Stimulated activated CD4-positive, alpha-beta T cell treated with anti-CD3 and anti-CD28 coated beads, Interleukin-2, amount 100 ng/mL, for 48 hours (primary cell): ENCODE measurements around the gene EMILIN2.

Experiments
- DNase-seq, 2 donors: peaks; one replicate each; pipeline ENCODE4 v3.0.0-alpha.2; 2020

The EMILIN2 gene

DNA sequence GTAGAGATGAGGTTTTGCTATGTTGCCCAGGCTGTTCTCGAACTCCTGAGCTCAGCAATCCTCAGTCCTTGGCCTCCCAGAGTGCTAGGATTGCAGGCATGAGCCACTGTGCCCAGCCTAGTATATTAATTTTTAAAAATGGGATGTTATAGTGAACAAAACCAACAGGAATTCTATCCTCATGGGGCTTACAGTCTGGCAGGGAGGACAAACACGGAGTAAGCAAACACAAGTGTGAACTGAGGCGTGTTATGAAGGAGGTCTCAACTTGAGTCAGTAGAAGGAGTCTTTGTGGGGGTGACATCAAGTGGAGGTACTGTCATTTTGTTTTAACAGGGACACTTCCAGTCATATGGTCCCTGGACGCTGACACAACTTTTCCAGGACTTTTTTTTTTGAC, 33.1 kb downstream of the EMILIN2 start:
- DNase-seq = no peak

- DNase-seq = no peak
These were observed 33.7 kb downstream of the EMILIN2 start for GRCh38 chr18:2880473-2880872.

DNA sequence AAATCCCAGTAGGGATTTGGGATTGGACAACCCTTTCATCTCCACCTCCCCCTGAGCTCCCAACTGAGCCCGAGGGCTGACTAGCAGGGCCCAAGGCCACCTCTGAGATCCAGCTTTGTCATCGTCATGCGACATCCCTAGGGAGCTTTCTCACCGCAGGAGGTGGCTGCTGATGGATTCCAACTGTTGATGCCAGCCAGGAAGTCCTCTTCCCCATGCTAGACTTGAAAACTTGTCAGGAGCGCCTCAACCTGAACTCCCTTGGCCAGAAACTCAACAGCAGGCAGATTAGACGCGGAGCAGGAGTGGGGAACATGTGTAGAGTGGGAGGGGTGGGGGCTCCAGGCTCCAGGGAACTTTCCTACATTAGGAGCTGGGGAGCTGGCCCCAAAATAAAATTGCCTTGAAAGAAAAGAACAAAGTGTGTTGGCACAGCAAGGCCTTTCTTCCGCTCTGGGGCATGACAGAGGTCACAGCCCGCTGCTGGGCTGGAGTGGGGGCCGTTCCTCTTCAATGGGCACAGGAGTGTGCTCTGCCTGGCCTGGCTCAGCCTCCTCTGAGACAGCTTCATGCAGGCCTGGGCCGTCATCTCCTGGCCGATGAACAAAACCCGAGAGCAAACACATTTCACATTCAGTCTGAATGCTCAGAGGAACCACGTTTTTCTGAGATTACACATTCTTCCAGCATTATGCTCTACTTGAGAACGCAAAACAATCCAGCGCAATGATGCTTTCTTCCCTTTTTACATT, 34.5 kb downstream of the EMILIN2 start:
- DNase-seq = no peak

- DNase-seq = no peak
These were observed 35.0 kb downstream of the EMILIN2 start for GRCh38 chr18:2881840-2882195.

- DNase-seq = no peak
These were observed 35.4 kb downstream of the EMILIN2 start for GRCh38 chr18:2882201-2882600.

DNA sequence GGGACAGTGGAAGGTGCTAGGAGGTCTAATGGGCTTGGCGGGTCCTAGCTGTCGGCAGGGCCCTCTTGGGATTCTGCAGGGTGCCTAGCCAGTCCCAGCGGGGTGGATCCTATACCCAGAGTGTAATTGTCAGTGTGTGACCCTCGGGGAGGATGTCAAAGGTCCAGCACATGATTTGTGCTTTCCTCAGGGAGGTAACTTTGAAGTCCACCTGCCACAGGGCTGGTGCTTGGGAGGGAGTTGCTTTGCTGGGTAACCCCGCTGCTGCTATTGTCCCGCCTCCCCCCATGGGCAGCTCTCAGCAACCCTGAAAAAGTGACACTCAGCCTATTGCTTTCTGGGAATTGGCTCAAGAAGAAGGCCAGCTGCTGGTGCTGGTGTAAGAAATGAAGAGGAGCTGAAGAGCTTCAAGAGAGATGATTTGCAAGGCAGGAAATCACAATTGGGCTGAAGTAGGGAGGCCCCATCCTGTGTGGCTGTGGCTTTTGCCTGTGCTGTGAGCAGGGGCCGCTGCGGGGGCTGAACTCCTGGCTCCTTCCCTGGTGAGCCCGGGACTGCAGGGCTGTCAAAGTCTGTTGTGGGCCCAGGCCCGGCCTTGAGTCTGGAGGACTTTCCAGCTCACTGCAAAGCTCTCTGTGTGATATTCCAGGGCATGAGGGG, 36.4 kb downstream of the EMILIN2 start:
- peak; percentile 33 to 34 for DNase-seq

- no peak for DNase-seq
These were observed 38.0 kb downstream of the EMILIN2 start for GRCh38 chr18:2884706-2885285.

DNA sequence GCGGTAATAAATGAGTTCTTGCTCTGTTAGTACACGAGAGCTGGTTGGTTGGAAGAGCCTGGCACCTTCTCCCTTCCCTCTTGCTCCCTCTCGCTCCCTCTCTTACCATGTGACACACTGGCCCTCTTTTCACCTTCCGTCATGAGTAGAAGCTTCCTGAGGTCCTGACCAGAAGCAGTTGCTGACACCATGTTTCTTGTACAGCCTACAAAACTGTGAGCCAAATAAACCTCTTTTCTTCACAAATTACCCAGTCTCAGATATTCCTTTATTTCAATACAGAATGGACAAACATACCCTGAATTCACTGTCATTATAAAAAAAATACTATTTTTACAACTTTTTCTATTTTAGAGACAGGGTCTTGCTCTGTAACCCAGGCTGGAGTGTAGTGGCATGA, 40.7 kb downstream of the EMILIN2 start:
- DNase-seq = no peak

DNA sequence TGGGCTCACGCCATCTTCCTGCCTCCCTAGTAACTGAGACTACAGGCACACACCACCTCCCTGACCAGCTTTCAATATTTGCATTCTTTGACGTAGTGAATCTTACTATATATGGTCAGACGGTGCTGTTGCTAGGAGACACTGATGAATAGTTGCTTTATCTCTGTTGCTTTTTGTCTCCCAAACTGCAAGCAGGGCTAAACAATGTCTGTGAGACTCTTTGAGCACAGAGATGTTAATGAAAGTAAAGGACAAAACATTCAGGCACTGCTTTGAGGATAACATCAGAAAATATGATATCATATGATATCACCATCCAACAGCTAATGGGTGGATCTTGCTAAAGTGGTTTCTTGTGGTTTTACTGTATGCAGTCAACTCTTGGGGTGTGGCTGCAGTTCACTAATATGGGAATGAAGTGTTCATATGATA, 43.0 kb downstream of the EMILIN2 start:
- DNase-seq = no peak

DNA sequence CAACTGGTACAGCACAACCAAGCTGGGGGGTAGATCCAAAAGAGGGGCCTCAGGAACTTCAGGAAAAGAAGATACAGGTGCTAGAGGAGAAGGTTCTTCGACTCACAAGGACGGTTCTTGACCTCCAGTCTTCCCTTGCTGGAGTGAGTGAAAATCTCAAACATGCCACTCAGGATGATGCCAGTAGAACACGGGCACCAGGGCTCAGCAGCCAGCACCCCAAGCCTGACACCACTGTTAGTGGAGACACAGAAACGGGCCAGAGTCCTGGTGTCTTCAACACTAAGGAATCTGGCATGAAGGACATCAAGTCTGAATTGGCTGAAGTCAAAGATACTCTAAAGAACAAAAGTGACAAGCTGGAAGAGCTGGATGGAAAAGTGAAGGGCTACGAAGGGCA, 43.8 kb downstream of the EMILIN2 start:
- no peak for DNase-seq

DNA sequence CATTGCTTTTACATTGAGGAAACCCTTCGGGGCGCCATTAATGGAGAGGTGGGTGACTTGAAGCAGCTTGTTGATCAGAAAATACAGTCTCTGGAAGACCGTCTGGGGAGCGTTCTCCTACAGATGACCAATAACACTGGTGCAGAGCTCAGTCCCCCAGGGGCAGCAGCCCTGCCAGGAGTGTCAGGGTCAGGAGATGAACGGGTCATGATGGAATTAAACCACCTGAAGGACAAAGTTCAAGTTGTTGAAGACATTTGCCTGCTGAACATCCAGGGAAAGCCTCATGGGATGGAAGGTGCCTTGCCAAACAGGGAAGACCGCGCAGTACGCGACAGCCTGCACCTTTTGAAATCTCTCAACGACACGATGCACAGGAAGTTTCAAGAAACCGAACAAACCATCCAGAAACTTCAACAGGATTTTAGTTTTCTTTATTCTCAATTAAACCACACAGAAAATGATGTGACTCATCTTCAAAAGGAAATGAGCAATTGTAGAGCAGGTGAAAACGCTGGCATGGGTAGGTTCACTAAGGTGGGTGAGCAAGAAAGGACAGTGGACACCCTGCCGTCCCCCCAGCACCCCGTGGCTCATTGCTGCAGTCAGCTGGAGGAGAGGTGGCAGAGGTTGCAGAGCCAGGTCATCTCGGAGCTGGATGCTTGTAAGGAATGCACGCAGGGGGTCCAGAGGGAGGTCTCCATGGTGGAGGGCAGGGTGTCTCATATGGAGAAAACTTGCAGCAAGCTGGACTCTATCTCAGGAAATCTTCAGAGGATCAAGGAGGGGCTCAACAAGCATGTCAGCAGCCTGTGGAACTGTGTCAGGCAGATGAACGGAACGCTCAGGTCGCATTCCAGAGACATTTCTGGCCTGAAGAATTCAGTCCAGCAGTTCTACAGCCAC, 45.0 kb downstream of the EMILIN2 start:
- DNase-seq = no peak

- no peak for DNase-seq
These were observed 46.2 kb downstream of the EMILIN2 start for GRCh38 chr18:2893056-2893455.

GRCh38 chr18:2893676-2894075, 46.9 kb downstream of the EMILIN2 start:
- DNase-seq = no peak

DNA sequence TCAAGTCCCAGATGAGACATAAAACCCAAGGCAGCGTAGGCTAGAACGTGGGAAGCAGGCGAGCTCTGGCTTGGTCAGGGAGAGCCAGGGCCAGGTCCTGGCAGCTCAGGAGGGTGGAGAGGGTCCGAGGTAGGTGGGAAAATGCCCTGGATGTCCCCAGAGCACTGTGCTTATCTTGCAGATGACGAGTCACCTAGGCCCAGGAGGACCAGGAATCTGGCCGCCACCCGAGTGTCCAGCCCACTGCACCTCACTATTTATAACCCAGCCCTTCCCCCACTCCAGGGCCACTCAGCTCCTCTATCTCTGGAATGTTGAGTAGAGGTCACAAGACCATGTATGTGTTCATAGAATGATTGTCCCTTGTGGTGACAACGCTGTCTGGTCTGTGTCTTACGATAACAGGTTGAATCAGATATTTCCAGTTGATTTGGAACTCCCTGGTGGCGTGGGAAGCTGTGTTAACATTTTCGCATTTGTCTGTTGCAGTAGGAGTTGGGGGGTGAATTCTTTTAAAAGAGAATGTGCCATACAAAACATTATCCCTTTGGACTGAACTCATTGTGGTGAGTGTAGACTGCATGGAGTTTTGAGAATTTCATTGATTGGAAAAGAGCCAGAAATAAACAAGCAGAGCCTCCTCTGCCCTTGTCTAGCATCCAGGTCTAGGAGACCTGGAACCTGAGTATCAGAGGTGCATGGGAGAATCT, 47.5 kb downstream of the EMILIN2 start:
- DNase-seq = no peak

GRCh38 chr18:2894841-2895370, 48.1 kb downstream of the EMILIN2 start:
- no peak for DNase-seq

GRCh38 chr18:2895391-2895790, 48.6 kb downstream of the EMILIN2 start:
- no peak for DNase-seq

GRCh38 chr18:2896990-2897389, 50.2 kb downstream of the EMILIN2 start:
- DNase-seq = no peak

DNA sequence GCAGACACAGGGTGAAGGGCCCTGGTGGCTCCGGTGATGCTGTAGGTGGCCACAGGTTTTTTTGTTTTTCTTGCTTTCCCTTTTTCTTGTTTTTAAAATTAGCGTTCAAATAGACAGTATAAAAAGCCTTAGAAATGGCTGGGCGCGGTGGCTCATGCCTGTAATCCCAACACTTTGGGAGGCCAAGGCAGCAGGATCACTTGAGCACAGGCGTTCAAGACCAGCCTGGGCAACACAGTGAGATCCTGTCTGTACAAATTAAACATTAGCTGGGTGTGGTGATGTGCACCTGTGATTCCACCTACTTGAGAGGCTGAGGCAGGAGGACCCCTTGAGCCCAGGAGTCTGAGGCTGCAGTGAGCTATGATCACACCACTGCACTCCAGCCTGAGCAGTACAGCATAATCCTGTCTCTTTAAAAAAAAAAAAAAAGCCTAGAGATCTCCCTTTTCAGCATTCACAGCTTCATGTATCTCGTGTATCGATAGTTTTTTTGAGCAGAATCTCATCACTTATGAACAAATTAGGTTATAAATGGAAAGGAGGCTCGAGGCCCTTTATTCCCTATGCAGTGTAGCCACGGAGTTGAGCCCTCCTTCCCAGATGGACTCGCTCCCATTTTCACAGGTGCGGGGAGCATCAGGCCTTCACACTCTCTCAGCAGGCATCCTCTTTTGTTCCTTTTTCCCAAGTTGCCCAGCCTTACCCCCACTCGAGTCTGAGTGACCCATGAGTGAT, 50.8 kb downstream of the EMILIN2 start:
- no peak for DNase-seq

GRCh38 chr18:2898186-2898640, 51.4 kb downstream of the EMILIN2 start:
- DNase-seq = no peak

DNA sequence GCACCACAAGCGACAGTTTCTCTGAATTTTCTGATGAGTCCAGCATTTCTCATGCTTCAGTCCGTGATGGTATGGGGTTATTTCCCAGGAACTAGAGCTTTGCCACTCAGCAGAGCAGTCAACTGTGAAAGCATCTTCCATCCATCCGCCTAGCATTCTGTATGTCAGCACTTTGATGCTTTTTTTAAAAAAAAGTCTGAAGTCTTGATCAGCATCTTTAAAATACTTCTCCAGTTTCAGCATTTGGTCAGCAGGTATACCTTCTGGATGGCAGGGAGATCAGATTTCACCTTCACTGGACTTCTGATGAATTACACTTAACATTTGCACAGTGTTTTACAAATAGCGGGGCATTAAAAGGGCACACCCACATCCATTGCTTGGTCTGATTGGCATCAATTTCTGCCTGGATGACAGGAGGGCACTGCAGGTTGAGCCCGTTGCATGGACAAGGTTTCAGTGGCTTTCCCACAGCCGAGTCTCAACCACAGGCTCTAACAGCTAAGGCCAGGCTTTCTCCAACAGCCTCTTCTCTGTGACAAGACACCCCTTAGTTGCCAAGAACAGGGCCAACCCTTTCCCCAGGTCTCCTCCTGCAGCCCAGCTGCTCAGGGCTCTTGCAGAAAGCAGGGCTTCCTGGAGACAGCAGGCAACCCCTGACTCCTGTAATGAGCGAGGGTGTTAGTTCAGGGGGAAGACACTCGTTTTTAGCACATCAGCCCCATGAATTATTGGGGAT, 54.0 kb downstream of the EMILIN2 start:
- DNase-seq = no peak
